Mammary epithelial cell (primary cell): ENCODE results near the gene SLC30A4.

ENCODE experiments used
- EZH2 ChIP-seq: IDR thresholded peaks from 2 replicates; pipeline ENCODE4 v1.6.1; 2012; ENCODE audit warnings: low read length, inconsistent platforms, borderline replicate concordance
- TF ChIP-seq, protein P1 (sequence below), 2 donors: IDR thresholded peaks in 1 of 2; conservative IDR thresholded peaks in 1 of 2; 2 replicates each; pipeline ENCODE4 v1.5.1; 2011 to 2012; ENCODE audit warnings: inconsistent platforms in 2 of 2, low read length in 2 of 2, mild to moderate bottlenecking in 2 of 2, control low read depth in 1 of 2, low read depth in 1 of 2; ENCODE audit not compliant: insufficient read depth in 1 of 2; ENCODE audit errors: extremely low read depth in 1 of 2

DNA sequence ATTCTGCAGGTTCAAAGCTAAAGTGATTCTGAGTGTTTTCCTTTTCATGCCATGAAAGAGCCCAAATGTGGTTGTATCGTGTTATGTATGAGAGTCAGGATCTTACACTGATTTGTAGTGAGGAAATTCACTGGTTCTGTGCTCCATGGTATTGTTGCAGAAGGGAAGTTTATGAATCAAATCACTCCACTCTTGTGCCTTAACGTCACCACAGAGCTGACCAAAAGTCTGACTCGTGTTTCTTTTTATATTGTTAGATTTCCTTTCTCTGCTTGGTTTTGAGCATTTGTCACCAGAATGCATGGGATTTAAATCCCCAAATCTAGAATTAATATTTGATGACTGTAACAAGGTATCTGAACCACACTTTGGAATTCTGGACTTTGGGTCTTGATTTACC is 29.1 kb upstream of the SLC30A4 start:
- TF ChIP-seq, protein P1, sequence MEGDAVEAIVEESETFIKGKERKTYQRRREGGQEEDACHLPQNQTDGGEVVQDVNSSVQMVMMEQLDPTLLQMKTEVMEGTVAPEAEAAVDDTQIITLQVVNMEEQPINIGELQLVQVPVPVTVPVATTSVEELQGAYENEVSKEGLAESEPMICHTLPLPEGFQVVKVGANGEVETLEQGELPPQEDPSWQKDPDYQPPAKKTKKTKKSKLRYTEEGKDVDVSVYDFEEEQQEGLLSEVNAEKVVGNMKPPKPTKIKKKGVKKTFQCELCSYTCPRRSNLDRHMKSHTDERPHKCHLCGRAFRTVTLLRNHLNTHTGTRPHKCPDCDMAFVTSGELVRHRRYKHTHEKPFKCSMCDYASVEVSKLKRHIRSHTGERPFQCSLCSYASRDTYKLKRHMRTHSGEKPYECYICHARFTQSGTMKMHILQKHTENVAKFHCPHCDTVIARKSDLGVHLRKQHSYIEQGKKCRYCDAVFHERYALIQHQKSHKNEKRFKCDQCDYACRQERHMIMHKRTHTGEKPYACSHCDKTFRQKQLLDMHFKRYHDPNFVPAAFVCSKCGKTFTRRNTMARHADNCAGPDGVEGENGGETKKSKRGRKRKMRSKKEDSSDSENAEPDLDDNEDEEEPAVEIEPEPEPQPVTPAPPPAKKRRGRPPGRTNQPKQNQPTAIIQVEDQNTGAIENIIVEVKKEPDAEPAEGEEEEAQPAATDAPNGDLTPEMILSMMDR (conservative IDR thresholded peaks at IDR 0.05 in 1 of 2, IDR thresholded peaks at IDR 0.05 in 1 of 2; ENCODE audit: extremely low read depth in 1 of 2, insufficient read depth in 1 of 2, low read depth in 1 of 2, low read length in 2 of 2), result no peak
- no peak for TF ChIP-seq EZH2
